DND-41 (cell line): ENCODE results near the gene GRK6.

Experiments used
- ATAC-seq: fragments of 200-7000 bp; cut with Tn5 transposase; 3 replicates; pipeline ENCODE4 v1.9.1; 2021; ENCODE audit warnings: low read depth; ENCODE audit not compliant: insufficient read depth
- DNase-seq: peaks from one replicate; pipeline ENCODE4 v3.0.0-alpha.2; 2020
- H2AFZ ChIP-seq: 2 replicates; pipeline ENCODE4 v1.6.0; 2012; ENCODE audit warnings: low read depth, low read length
- H3K27ac ChIP-seq: 2 replicates; pipeline ENCODE4 v1.5.1; 2012; ENCODE audit warnings: low read length, inconsistent platforms
- H3K27me3 ChIP-seq: fragments of 200-600 bp; sonication (generic); 2 replicates; pipeline ENCODE4 v1.6.0; 2012; ENCODE audit warnings: low read length, mild to moderate bottlenecking, inconsistent platforms; ENCODE audit not compliant: insufficient read depth, poor library complexity
- H3K36me3 ChIP-seq: 2 replicates; pipeline ENCODE4 v1.5.1; 2012; ENCODE audit warnings: low read length, inconsistent platforms; ENCODE audit not compliant: insufficient read depth
- H3K4me1 ChIP-seq: 2 replicates; pipeline ENCODE4 v1.5.1; 2012; ENCODE audit warnings: mild to moderate bottlenecking, low read length; ENCODE audit not compliant: insufficient read depth
- H3K4me2 ChIP-seq: 2 replicates; pipeline ENCODE4 v1.6.0; 2012; ENCODE audit warnings: mild to moderate bottlenecking, moderate library complexity, low read length, inconsistent platforms; ENCODE audit not compliant: insufficient read depth
- H3K4me3 ChIP-seq, 2 experiments: fragments of 200-600 bp in 1 of 2; shearing (Covaris generic) in 1 of 2; 2 replicates each; pipeline ENCODE4 v1.5.1; 2012 to 2016; ENCODE audit warnings: inconsistent platforms in 2 of 2, low read length in 2 of 2, mild to moderate bottlenecking in 2 of 2, low read depth in 1 of 2, moderate library complexity in 1 of 2
- H3K79me2 ChIP-seq: 2 replicates; pipeline ENCODE4 v1.6.0; 2012; ENCODE audit warnings: low read length, inconsistent platforms; ENCODE audit not compliant: insufficient read depth
- H3K9ac ChIP-seq: 2 replicates; pipeline ENCODE4 v1.6.0; 2012; ENCODE audit warnings: low read depth, mild to moderate bottlenecking, inconsistent platforms, low read length, moderate library complexity
- H3K9me3 ChIP-seq: 2 replicates; pipeline ENCODE4 v1.5.1; 2012; ENCODE audit warnings: low read length, moderate library complexity, mild to moderate bottlenecking, inconsistent platforms; ENCODE audit not compliant: insufficient read depth, severe bottlenecking
- H4K20me1 ChIP-seq: 2 replicates; pipeline ENCODE4 v1.6.0; 2012; ENCODE audit warnings: low read length; ENCODE audit not compliant: insufficient read depth
- CTCF ChIP-seq: IDR thresholded peaks from 2 replicates; pipeline ENCODE4 v1.5.1; 2012; ENCODE audit warnings: borderline replicate concordance, low read length, moderate library complexity, mild to moderate bottlenecking; ENCODE audit not compliant: poor library complexity, severe bottlenecking; ENCODE audit errors: extremely low read depth
- EZH2 ChIP-seq: IDR thresholded peaks from 3 replicates; pipeline ENCODE4 v1.6.1; 2012; ENCODE audit warnings: borderline replicate concordance, low read depth, mild to moderate bottlenecking, moderate library complexity, low read length, inconsistent platforms; ENCODE audit not compliant: severe bottlenecking

The GRK6 gene

DNA sequence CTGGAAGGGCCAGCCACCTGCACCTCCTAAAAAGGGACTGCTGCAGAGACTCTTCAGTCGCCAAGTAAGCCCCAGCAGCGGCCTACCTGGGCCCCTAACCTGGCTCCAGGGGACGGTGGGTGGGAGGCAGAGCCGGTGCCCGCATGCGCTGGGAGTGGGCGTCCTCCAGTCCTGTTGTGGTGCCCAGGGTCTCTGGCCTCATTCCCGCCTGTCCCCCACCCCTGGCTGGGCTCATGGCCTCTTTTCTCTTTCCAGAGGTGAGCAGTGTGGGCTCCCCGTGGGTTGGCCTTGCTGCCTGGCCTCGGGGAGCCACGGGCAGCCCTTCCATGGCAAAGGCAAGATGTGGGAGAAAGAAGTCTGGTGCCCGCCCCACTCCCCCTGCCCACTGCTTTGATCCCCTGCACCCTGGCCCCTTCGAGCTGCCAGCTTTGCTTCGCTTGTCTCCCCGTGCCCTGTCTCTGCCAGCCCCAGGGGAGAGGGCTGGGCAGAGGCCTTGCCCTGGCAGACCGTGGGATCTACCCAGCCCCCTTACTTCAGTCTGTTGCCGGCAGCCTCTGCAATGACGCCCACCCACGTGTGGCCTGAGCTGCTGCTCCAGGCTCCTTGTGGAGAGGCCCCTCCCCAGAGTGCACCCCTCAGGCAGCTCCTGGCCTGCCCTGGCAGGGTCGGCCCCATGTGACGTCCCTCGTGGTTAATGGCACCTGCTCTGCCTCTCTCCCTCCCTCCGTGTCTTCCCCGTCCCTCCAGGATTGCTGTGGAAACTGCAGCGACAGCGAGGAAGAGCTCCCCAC, 14.7 kb downstream of the GRK6 start:
- ATAC-seq (no peak), DNase-seq (no peak)
- Histone ChIP-seq H3K27me3 (peaks cover 13% of the 10 kb centered on the region), H3K27ac (no peak overlapping the region), H3K9me3 (no peaks in the 10 kb centered on the region), H3K9ac (no peak overlapping the region), H3K4me3 (no peak overlapping the region), H3K4me2 (no peak overlapping the region), H3K4me1 (peaks cover 5% of the 10 kb centered on the region), H3K79me2 (no peaks in the 10 kb centered on the region), H3K36me3 (peaks cover 52% of the 10 kb centered on the region), H2AFZ (no peak overlapping the region), H4K20me1 (peaks cover 48% of the 10 kb centered on the region)
- no peak for TF ChIP-seq EZH2
- no peak for TF ChIP-seq CTCF

GRCh38 chr5:177442066-177442826, 15.8 kb downstream of the GRK6 start:
- ATAC-seq = no peak
- H4K20me1 ChIP-seq = peaks cover 49% of the 10 kb centered on the region
- no peak overlapping the region for H3K9ac ChIP-seq
- no peak for TF ChIP-seq CTCF
- no peak for TF ChIP-seq EZH2
- H3K4me2 ChIP-seq = no peak overlapping the region
- H2AFZ ChIP-seq = no peak overlapping the region
- H3K4me3 ChIP-seq = no peak overlapping the region
- H3K4me1 ChIP-seq = peaks cover 15% of the 10 kb centered on the region
- H3K79me2 ChIP-seq = no peaks in the 10 kb centered on the region
- H3K9me3 ChIP-seq = no peaks in the 10 kb centered on the region
- no peak for DNase-seq
- peaks cover 24% of the 10 kb centered on the region for H3K27me3 ChIP-seq
- no peak overlapping the region for H3K27ac ChIP-seq
- peaks cover 44% of the 10 kb centered on the region for H3K36me3 ChIP-seq

GRCh38 chr5:177443144-177443983, 16.9 kb downstream of the GRK6 start:
- H3K27me3 ChIP-seq = peaks cover 33% of the 10 kb centered on the region
- H3K4me2 ChIP-seq = no peak overlapping the region
- no peak for ATAC-seq
- H4K20me1 ChIP-seq = peaks cover 52% of the 10 kb centered on the region
- no peaks in the 10 kb centered on the region for H3K9me3 ChIP-seq
- H3K36me3 ChIP-seq = peaks cover 34% of the 10 kb centered on the region
- no peak overlapping the region for H3K9ac ChIP-seq
- no peak for TF ChIP-seq CTCF
- TF ChIP-seq EZH2 = no peak
- H3K4me1 ChIP-seq = peaks cover 23% of the 10 kb centered on the region
- DNase-seq = no peak
- H3K79me2 ChIP-seq = no peaks in the 10 kb centered on the region
- no peak overlapping the region for H3K4me3 ChIP-seq
- no peak overlapping the region for H2AFZ ChIP-seq
- no peak overlapping the region for H3K27ac ChIP-seq
